Activated naive CD8-positive, alpha-beta T cell (primary cell): ENCODE measurements around the gene ENPP6.

Experiments used
- H3K27ac Mint-ChIP-seq: one replicate; pipeline ENCODE4 v1.8.0; 2021; ENCODE audit warnings: mixed read lengths
- H3K27me3 Mint-ChIP-seq: one replicate; pipeline ENCODE4 v1.8.0; 2021; ENCODE audit warnings: mixed read lengths
- H3K36me3 Mint-ChIP-seq: one replicate; pipeline ENCODE4 v1.8.0; 2021; ENCODE audit warnings: mixed read lengths
- H3K4me1 Mint-ChIP-seq: one replicate; pipeline ENCODE4 v1.8.0; 2021; ENCODE audit warnings: low read depth, mixed read lengths
- H3K4me3 Mint-ChIP-seq: one replicate; pipeline ENCODE4 v1.8.0; 2021; ENCODE audit warnings: mild to moderate bottlenecking, mixed read lengths
- H3K9me3 Mint-ChIP-seq: one replicate; pipeline ENCODE4 v1.8.0; 2021; ENCODE audit warnings: low read depth, mixed read lengths

Gene ENPP6

GRCh38 chr4:184120549-184121127 lies 97.0 kb downstream of the ENPP6 start:
- H3K9me3 Mint-ChIP-seq: no peaks in the 10 kb centered on the region
- no peaks in the 10 kb centered on the region for H3K4me1 Mint-ChIP-seq
- no peak overlapping the region for H3K27ac Mint-ChIP-seq
- H3K36me3 Mint-ChIP-seq: no peaks in the 10 kb centered on the region
- no peak overlapping the region for H3K4me3 Mint-ChIP-seq
- H3K27me3 Mint-ChIP-seq: peaks cover 3% of the 10 kb centered on the region

- Mint-ChIP-seq H3K36me3 (no peaks in the 10 kb centered on the region), H3K4me3 (no peak overlapping the region), H3K4me1 (no peaks in the 10 kb centered on the region), H3K9me3 (no peaks in the 10 kb centered on the region), H3K27me3 (peaks cover 1% of the 10 kb centered on the region), H3K27ac (no peak overlapping the region)
These were observed 99.9 kb downstream of the ENPP6 start for GRCh38 chr4:184117662-184118199.

- no peaks in the 10 kb centered on the region for H3K36me3 Mint-ChIP-seq
These were observed 102.3 kb downstream of the ENPP6 start for GRCh38 chr4:184115399-184115798.

GRCh38 chr4:184114431-184114830 lies 103.2 kb downstream of the ENPP6 start:
- H3K36me3 Mint-ChIP-seq: no peaks in the 10 kb centered on the region
- no peaks in the 10 kb centered on the region for H3K9me3 Mint-ChIP-seq
- no peak overlapping the region for H3K27ac Mint-ChIP-seq
- H3K4me1 Mint-ChIP-seq: no peaks in the 10 kb centered on the region
- no peak overlapping the region for H3K4me3 Mint-ChIP-seq
- peaks cover 6% of the 10 kb centered on the region for H3K27me3 Mint-ChIP-seq

More at GRCh38 chr4:184115399-184115798, 102.3 kb downstream of the ENPP6 start:
- no peaks in the 10 kb centered on the region for H3K4me1 Mint-ChIP-seq
- no peak overlapping the region for H3K4me3 Mint-ChIP-seq
- no peak overlapping the region for H3K27ac Mint-ChIP-seq
- H3K27me3 Mint-ChIP-seq: peaks cover 4% of the 10 kb centered on the region
- no peaks in the 10 kb centered on the region for H3K9me3 Mint-ChIP-seq

- Mint-ChIP-seq H3K9me3 (no peaks in the 10 kb centered on the region), H3K27me3 (peaks cover 6% of the 10 kb centered on the region), H3K36me3 (no peaks in the 10 kb centered on the region), H3K4me1 (no peaks in the 10 kb centered on the region), H3K27ac (no peak overlapping the region), H3K4me3 (no peak overlapping the region)
These were observed 105.6 kb downstream of the ENPP6 start for GRCh38 chr4:184112006-184112550.

- H3K4me1 Mint-ChIP-seq: no peaks in the 10 kb centered on the region
- no peaks in the 10 kb centered on the region for H3K9me3 Mint-ChIP-seq
- no peaks in the 10 kb centered on the region for H3K36me3 Mint-ChIP-seq
- H3K4me3 Mint-ChIP-seq: no peak overlapping the region
- H3K27ac Mint-ChIP-seq: no peak overlapping the region
- H3K27me3 Mint-ChIP-seq: peaks cover 8% of the 10 kb centered on the region
These were observed 106.3 kb downstream of the ENPP6 start for GRCh38 chr4:184111233-184111832.

- Mint-ChIP-seq H3K27ac (no peak overlapping the region), H3K27me3 (peaks cover 7% of the 10 kb centered on the region), H3K9me3 (no peaks in the 10 kb centered on the region), H3K4me3 (no peak overlapping the region), H3K4me1 (no peaks in the 10 kb centered on the region), H3K36me3 (no peaks in the 10 kb centered on the region)
These were observed 107.0 kb downstream of the ENPP6 start for GRCh38 chr4:184110452-184111224.

- no peaks in the 10 kb centered on the region for H3K4me1 Mint-ChIP-seq
These were observed 109.6 kb downstream of the ENPP6 start for GRCh38 chr4:184108006-184108501.

GRCh38 chr4:184104419-184105101 lies 113.1 kb downstream of the ENPP6 start:
- H3K9me3 Mint-ChIP-seq: no peaks in the 10 kb centered on the region
- no peak overlapping the region for H3K27ac Mint-ChIP-seq
- peaks cover 2% of the 10 kb centered on the region for H3K27me3 Mint-ChIP-seq

More at GRCh38 chr4:184108006-184108501, 109.6 kb downstream of the ENPP6 start:
- no peak overlapping the region for H3K4me3 Mint-ChIP-seq
- H3K9me3 Mint-ChIP-seq: no peaks in the 10 kb centered on the region
- peaks cover 7% of the 10 kb centered on the region for H3K27me3 Mint-ChIP-seq
- H3K36me3 Mint-ChIP-seq: no peaks in the 10 kb centered on the region
- H3K27ac Mint-ChIP-seq: no peak overlapping the region

GRCh38 chr4:184103527-184104264 lies 114.0 kb downstream of the ENPP6 start:
- H3K27me3 Mint-ChIP-seq: peaks cover 2% of the 10 kb centered on the region
- H3K4me3 Mint-ChIP-seq: no peak overlapping the region
- H3K36me3 Mint-ChIP-seq: no peaks in the 10 kb centered on the region
- no peaks in the 10 kb centered on the region for H3K4me1 Mint-ChIP-seq
- no peak overlapping the region for H3K27ac Mint-ChIP-seq
- H3K9me3 Mint-ChIP-seq: no peaks in the 10 kb centered on the region

More at GRCh38 chr4:184104419-184105101, 113.1 kb downstream of the ENPP6 start:
- H3K4me1 Mint-ChIP-seq: no peaks in the 10 kb centered on the region
- no peak overlapping the region for H3K4me3 Mint-ChIP-seq
- H3K36me3 Mint-ChIP-seq: no peaks in the 10 kb centered on the region

- Mint-ChIP-seq H3K9me3 (no peaks in the 10 kb centered on the region), H3K27me3 (peaks cover 3% of the 10 kb centered on the region), H3K36me3 (no peaks in the 10 kb centered on the region), H3K27ac (no peak overlapping the region), H3K4me1 (no peaks in the 10 kb centered on the region), H3K4me3 (no peak overlapping the region)
These were observed 114.7 kb downstream of the ENPP6 start for GRCh38 chr4:184102927-184103326.

GRCh38 chr4:184102488-184102887 lies 115.2 kb downstream of the ENPP6 start:
- no peaks in the 10 kb centered on the region for H3K4me1 Mint-ChIP-seq
- no peaks in the 10 kb centered on the region for H3K9me3 Mint-ChIP-seq
- H3K27ac Mint-ChIP-seq: no peak overlapping the region

GRCh38 chr4:184101711-184102110 lies 116.0 kb downstream of the ENPP6 start:
- no peak overlapping the region for H3K27ac Mint-ChIP-seq
- H3K9me3 Mint-ChIP-seq: no peaks in the 10 kb centered on the region
- peaks cover 3% of the 10 kb centered on the region for H3K27me3 Mint-ChIP-seq
- H3K36me3 Mint-ChIP-seq: no peaks in the 10 kb centered on the region
- peaks cover 2% of the 10 kb centered on the region for H3K4me1 Mint-ChIP-seq
- H3K4me3 Mint-ChIP-seq: no peak overlapping the region

More at GRCh38 chr4:184102488-184102887, 115.2 kb downstream of the ENPP6 start:
- Mint-ChIP-seq H3K36me3 (no peaks in the 10 kb centered on the region), H3K27me3 (peaks cover 3% of the 10 kb centered on the region), H3K4me3 (no peak overlapping the region)
